ENCODE results near the gene NOMO2.
A peak's percentile ranks its signal among the peaks of the same experiment; 100 is the strongest.
"Not testable (repeated sequence)": the region's sequence is repeated elsewhere in the genome, so short reads cannot be mapped to it uniquely, and the experiment has no call there.

The NOMO2 gene

GRCh38 chr16:18498430-18498829 is 63.5 kb downstream of the NOMO2 start:
- not testable (repeated sequence) for DNase-seq

GRCh38 chr16:18497032-18497431 is 64.9 kb downstream of the NOMO2 start:
- DNase-seq = not testable (repeated sequence)

GRCh38 chr16:18492118-18492897 is 69.6 kb downstream of the NOMO2 start:
- DNase-seq = not testable (repeated sequence)

GRCh38 chr16:18436025-18436424 is 125.9 kb downstream of the NOMO2 start:
- DNase-seq = not testable (repeated sequence)

- DNase-seq = not testable (repeated sequence)
Observed at GRCh38 chr16:18415827-18416226, 146.1 kb downstream of the NOMO2 start.

- not testable (repeated sequence) for DNase-seq
Observed at GRCh38 chr16:18409532-18410293, 152.2 kb downstream of the NOMO2 start.

- not testable (repeated sequence) for DNase-seq
Observed at GRCh38 chr16:18401851-18402657, 159.8 kb downstream of the NOMO2 start.

GRCh38 chr16:18401159-18401558 is 160.7 kb downstream of the NOMO2 start:
- peak; percentile 17 for DNase-seq

GRCh38 chr16:18394363-18394762 is 167.5 kb downstream of the NOMO2 start:
- DNase-seq = not testable (repeated sequence)

- not testable (repeated sequence) for DNase-seq
Observed at GRCh38 chr16:18387767-18388166, 174.1 kb downstream of the NOMO2 start.

- DNase-seq = not testable (repeated sequence)
Observed at GRCh38 chr16:18386517-18386916, 175.4 kb downstream of the NOMO2 start.

GRCh38 chr16:18385285-18385684 is 176.6 kb downstream of the NOMO2 start:
- not testable (repeated sequence) for DNase-seq

- not testable (repeated sequence) for DNase-seq
Observed at GRCh38 chr16:18384869-18385268, 177.0 kb downstream of the NOMO2 start.

- not testable (repeated sequence) for DNase-seq
Observed at GRCh38 chr16:18384098-18384636, 177.7 kb downstream of the NOMO2 start.

- not testable (repeated sequence) for DNase-seq
Observed at GRCh38 chr16:18382696-18383095, 179.2 kb downstream of the NOMO2 start.

All from stimulated activated CD4-positive, alpha-beta T cell treated with anti-CD3 and anti-CD28 coated beads, Interleukin-4, amount 100 ng/mL, for 1 hour (primary cell).